ENCODE data around the gene LINGO3. TPM values are rescaled to one million over a fixed set of nuclear protein-coding genes. Genes with fewer than 3 reads are reported as not detected.

The LINGO3 gene
- total and polyA plus RNA-seq, 2 of the 4 experiments (the other 2 are of a cell fraction): not detected

GRCh38 chr19:2300533-2300932 lies 7.4 kb downstream of the LINGO3 start:
- no peak overlapping the region for H4K8ac ChIP-seq (ENCODE audit: low read depth in 2 of 2, low read length in 2 of 2)
- H3K4me3 ChIP-seq (ENCODE audit: insufficient read depth, low read depth, low read length): no peak overlapping the region
- H2BK120ac ChIP-seq (ENCODE audit: low read depth, low read length): no peak overlapping the region
- no peak overlapping the region for H4K5ac ChIP-seq (ENCODE audit: low read depth, low read length)
- ATAC-seq (ENCODE audit: low read depth): no peak
- H2BK20ac ChIP-seq (ENCODE audit: low read depth, low read length): no peak overlapping the region
- H3K4me2 ChIP-seq (ENCODE audit: low read depth, low read length): no peak overlapping the region
- H2BK5ac ChIP-seq (ENCODE audit: low read depth, low read length, poor library complexity, severe bottlenecking): no peak overlapping the region
- no peak overlapping the region for H4K91ac ChIP-seq (ENCODE audit: insufficient read depth, low read depth, low read length)
- DNase-seq: no peak
- BruUV-seq (replicated peaks): no TSS peak
- no peak overlapping the region for H3K27ac ChIP-seq (ENCODE audit: insufficient read depth, low read length)
- H3K18ac ChIP-seq (ENCODE audit: low read depth, low read length): no peak overlapping the region
- no peak overlapping the region for H3K56ac ChIP-seq (ENCODE audit: extremely low read depth, insufficient read depth, low read length)
- H3K14ac ChIP-seq (replicated peaks; ENCODE audit: low read depth, low read length): no peak overlapping the region
- no peak overlapping the region for H3K9ac ChIP-seq (ENCODE audit: low read depth, low read length)
- peaks cover 2% of the 10 kb centered on the region; the same call in 1 of the 2 replicates for H3K4me1 ChIP-seq (ENCODE audit: control insufficient read depth, insufficient read depth, low read length)
- H2AK5ac ChIP-seq (ENCODE audit: low read depth, low read length): no peak overlapping the region
- intact Hi-C loops (cut with micrococcal nuclease): no loop called here
- H2AK9ac ChIP-seq (replicated peaks; ENCODE audit: low read depth, low read length, poor library complexity): no peak overlapping the region
- no peaks in the 10 kb centered on the region for H4K20me1 ChIP-seq (ENCODE audit: insufficient read depth, low read length)
- no peaks in the 10 kb centered on the region for H3K9me1 ChIP-seq (ENCODE audit: insufficient read depth, low read length)
- in situ Hi-C loops (cut with MboI; ENCODE audit: low sequenced_read_pairs): no loop called here
- H3K23ac ChIP-seq (ENCODE audit: low read depth, low read length): no peak overlapping the region
- no peaks in the 10 kb centered on the region for H3K36me3 ChIP-seq (ENCODE audit: control insufficient read depth, insufficient read depth, low read length)
- H2AFZ ChIP-seq (replicated peaks; ENCODE audit: low read length, poor library complexity): no peak overlapping the region
- ChIA-PET CTCF (no interaction called here), POLR2A (ENCODE audit: unreplicated experiment) (no interaction called here)
- dilution Hi-C loops (cut with HindIII; ENCODE audit: low sequenced_read_pairs, unreplicated experiment): no loop called here
- H3K4ac ChIP-seq (ENCODE audit: low read depth, low read length): no peak overlapping the region
- no peak for TF ChIP-seq MAZ (IDR thresholded peaks at IDR 0.05; ENCODE audit: borderline replicate concordance, low read depth, low read length)
- TF ChIP-seq MAFK (IDR thresholded peaks at IDR 0.05; ENCODE audit: low read depth, low read length): no peak
- TF ChIP-seq RAD21 (IDR thresholded peaks at IDR 0.05; ENCODE audit: low read length): no peak
- TF ChIP-seq, protein P1, sequence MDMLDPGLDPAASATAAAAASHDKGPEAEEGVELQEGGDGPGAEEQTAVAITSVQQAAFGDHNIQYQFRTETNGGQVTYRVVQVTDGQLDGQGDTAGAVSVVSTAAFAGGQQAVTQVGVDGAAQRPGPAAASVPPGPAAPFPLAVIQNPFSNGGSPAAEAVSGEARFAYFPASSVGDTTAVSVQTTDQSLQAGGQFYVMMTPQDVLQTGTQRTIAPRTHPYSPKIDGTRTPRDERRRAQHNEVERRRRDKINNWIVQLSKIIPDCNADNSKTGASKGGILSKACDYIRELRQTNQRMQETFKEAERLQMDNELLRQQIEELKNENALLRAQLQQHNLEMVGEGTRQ (IDR thresholded peaks at IDR 0.05; ENCODE audit: low read depth, low read length): no peak
- no peak for TF ChIP-seq MXI1 (IDR thresholded peaks at IDR 0.05; ENCODE audit: borderline replicate concordance, low read depth, low read length)
- TF ChIP-seq SMC3 (IDR thresholded peaks at IDR 0.05; ENCODE audit: low read depth, low read length): no peak
- no peak for TF ChIP-seq CHD1 (IDR thresholded peaks at IDR 0.05; ENCODE audit: low read depth, low read length)
- no peak overlapping the region for H2BK15ac ChIP-seq (ENCODE audit: low read depth, low read length)
- 100% methylated on average over 3 of the region's 17 CpGs; no CpG with 5 or more reads in 1 of the 2 experiments for WGBS, 2 experiments (ENCODE audit: extremely low coverage in 2 of 2, insufficient read length in 1 of 2)
- no peaks in the 10 kb centered on the region for H3K79me1 ChIP-seq (ENCODE audit: low read depth in 1 of 2, low read length in 2 of 2)
- no peaks in the 10 kb centered on the region; the same call in 1 of the 2 replicates for H3K9me3 ChIP-seq (ENCODE audit: control insufficient read depth, insufficient read depth, low read length)
- H3K27me3 ChIP-seq (ENCODE audit: control insufficient read depth, insufficient read depth, low read length): peaks cover 23% of the 10 kb centered on the region; the same call in 1 of the 2 replicates
